Mesendoderm (in vitro differentiated cells): ENCODE results near the gene BRCA1. TPM values are rescaled to one million over a fixed set of nuclear protein-coding genes. Genes with fewer than 3 reads are reported as not detected.

Source experiments
- small RNA-seq: library from polyadenylated mRNA; stranded (forward); fragments of <200 nt; extraction: miRNeasy Mini kit (QIAGEN cat#:217004); gene quantifications from one replicate; pipeline ENCODE3, GENCODE V24; 2013; ENCODE audit not compliant: insufficient read depth

BRCA1 gene

Small RNA genes lying within 50 kb of the gene (small RNA-seq; reads per million reads assigned to genes)
- gene AC060780.2 (not detected), gene AC060780.3 (not detected), gene AC135721.1 (not detected)
